DND-41 (cell line): ENCODE results near the gene GCC2.

Source experiments
- CTCF ChIP-seq: IDR thresholded peaks from 2 replicates; pipeline ENCODE4 v1.5.1; 2012; ENCODE audit warnings: borderline replicate concordance, low read length, moderate library complexity, mild to moderate bottlenecking; ENCODE audit not compliant: poor library complexity, severe bottlenecking; ENCODE audit errors: extremely low read depth
- EZH2 ChIP-seq: IDR thresholded peaks from 3 replicates; pipeline ENCODE4 v1.6.1; 2012; ENCODE audit warnings: borderline replicate concordance, low read depth, mild to moderate bottlenecking, moderate library complexity, low read length, inconsistent platforms; ENCODE audit not compliant: severe bottlenecking

DNA sequence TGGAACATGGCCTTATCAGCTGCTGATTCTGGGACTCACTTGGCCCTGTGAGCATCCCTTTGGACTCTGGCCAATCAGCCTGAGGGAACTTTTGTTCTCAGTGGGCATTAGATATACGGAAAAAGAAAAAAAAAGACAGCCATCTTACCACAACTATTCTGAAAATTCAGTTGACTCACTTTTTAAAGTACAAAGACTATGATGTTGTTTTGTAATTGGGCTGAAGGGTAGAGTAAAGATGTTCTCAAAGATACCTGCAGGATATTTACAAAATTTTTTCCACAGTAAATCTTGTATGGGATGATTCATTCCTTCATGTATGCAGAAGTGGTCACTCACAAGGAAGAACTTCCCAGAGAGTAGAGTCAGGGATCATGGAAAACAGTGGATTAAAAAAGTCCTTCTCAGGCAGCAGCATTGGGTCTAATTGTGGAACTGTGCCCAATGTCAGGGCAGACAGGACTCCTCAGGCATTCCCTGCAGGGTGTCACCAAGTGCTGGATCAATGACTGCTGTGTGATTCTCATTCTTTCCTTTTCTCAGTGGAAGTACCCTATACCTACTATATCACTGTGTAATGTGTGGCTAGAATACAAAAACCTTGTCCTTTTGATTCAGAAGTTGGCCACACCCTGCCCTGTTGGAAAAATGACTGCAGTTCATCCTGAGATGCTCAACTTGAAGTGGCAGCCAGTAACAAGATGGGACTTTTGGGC, 35.9 kb upstream of the GCC2 start:
- no peak for TF ChIP-seq CTCF
- no peak for TF ChIP-seq EZH2
